Stimulated activated CD4-positive, alpha-beta T cell treated with anti-CD3 and anti-CD28 coated beads, Interleukin-12 subunit alpha, Interleukin-12 subunit beta, amount 100 ng/mL, for 24 hours (primary cell): ENCODE results near the gene PLEKHO1.

ENCODE experiments used
- DNase-seq, 2 experiments: peaks; one replicate each; pipeline ENCODE4 v3.0.0-alpha.2; 2020; ENCODE audit warnings: low read depth in 2 of 2

Gene PLEKHO1

DNA sequence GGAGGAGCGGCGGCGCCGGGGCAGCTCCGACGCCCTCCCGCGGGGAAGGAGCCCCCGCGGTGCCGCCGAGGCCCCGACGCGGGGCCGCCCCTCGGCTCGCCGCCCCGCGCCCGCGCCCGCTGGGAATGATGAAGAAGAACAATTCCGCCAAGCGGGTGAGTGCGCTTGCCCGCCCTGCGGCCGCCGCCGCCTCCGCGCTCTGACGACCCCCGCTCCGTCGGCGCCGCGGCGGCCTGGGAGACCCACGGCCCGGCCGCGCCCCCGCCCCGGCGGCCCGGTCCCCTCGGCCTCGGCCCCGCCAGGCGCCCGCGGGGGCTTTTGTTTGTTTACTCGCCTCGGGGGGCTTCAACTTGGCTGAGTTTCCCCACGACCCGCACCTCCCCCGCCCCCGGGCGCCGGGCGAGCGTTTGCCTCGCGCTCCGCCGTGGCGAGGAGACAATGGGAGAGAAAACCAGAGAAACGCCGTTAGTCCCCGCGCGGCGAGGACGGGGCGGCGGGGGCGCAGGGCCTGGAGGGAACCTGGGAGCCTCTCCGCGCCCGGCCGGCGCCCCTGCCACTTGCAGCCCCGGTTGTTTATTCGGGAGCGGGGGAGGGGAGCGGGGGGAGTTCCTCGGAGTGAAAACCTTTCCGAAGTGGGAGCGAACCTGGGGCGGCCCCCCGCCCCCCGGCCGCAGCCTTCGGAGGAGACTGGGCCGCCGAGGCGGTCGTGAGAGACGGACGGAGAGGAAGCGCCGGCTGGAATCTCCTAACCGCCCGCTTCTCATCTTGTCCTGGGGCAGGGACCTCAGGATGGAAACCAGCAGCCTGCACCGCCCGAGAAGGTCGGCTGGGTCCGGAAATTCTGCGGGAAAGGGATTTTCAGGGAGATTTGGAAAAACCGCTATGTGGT lies 661 bp downstream of the PLEKHO1 start:
- DNase-seq = no peak

DNA sequence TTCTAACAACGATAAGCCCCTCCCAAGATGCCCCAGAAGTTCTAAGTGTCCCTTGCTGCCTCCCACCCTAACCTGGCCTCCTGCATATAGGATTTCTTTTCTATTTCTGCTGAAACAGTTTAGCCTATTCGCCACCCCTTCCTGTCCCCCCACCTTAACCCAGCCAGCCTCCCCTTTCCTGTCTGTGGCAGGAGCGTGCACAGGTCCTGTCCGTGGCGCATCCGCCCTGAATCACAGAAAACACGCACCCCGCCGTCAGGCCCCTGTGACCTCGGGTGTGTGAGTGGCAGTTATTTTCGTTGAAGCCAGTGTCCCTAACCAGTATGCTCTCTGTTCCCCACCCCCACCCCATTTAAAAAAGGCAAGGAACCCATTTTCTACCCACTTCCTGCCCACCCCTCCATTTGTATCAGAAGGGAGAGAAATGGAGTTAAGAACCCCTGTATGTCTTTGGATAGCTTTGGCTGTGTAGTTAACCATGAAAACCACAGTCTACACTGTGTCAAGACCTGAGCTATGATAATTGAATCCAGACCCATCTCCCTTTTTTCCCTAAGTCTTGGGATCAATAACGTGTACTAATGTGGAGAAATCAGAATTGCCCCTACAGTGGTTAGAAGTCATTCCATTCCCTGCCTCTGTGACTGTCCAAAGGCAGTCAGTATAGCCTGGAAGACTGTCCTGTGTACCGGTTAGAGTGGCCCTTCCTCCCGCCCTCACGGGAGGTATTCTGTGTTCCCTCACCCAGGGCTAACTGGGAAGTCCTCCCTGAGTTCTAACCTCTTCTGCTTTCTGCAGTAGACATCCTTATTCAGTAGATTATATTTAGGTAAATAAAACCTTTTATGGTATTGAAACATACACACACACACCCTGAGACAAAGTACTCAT lies 1.8 kb downstream of the PLEKHO1 start:
- peak in 1 of 2 experiments; percentile 23 for DNase-seq

DNA sequence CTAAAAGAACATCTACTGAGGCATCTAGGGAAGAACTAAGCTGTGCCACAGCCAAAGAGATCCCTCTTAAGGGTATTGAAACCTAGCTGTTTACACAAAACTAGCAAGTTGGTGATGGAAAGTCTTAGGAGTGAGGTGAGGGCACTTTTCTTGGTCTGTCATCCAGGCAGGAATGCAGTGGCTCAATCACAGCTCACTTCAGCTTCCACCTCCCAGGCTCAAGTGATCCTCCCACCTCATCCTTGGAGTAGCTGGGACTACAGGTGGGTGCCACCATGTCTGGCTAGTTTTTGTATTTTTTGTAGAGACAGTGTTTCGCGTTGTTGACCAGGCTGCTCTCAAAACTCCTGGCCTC lies 2.4 kb downstream of the PLEKHO1 start:
- DNase-seq = no peak

DNA sequence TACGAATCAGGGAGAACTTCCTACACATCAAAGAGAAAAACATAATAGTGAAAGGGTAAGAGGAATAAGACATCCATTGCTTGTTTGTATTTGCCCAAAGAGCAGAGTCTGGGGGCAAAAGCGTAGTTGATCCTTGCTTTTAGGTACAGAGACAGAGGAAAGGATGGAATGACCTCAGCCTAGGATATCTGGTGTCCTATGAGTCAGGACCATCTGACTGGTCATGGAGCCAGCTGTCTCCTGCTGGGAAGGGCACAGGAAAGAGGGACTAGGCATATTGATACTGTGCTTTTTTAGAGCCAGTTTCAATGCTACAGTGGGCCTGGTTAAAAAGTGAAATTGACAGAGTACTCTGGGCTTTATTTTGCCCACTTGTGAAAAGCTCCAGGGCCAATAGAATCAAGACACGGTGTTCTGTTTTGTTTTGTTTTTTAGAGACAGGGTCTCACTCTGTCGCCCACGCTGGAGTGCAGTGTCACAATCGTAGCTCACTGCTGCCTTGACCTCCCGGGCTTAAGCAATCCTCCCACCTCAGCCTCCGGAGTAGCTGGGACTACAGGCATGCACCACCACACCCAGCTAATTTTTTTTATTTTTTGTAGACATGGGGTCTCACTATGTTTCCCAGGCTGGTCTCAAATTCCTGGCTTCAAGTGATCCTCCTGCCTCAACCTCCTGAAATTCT lies 3.2 kb downstream of the PLEKHO1 start:
- DNase-seq = no peak

DNA sequence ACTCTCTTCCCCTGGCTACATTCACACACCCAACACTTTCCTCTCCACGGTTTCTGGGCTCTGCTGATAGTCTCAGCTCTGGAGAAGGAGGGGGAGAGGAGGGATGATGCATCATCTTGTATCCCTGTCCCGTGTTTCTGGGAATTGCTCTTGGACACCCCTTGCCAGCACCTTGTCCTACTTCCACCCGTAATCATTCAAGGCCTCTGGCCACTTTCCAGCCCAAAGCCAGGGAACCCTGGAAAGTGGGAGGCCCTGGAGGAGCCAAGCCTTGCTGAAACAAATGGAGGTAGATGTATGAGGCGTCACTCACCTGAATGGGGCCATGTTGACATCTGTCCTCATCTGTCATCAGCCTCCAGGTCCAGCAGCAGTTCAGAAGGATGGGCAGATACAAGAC lies 4.4 kb downstream of the PLEKHO1 start:
- no peak for DNase-seq

DNA sequence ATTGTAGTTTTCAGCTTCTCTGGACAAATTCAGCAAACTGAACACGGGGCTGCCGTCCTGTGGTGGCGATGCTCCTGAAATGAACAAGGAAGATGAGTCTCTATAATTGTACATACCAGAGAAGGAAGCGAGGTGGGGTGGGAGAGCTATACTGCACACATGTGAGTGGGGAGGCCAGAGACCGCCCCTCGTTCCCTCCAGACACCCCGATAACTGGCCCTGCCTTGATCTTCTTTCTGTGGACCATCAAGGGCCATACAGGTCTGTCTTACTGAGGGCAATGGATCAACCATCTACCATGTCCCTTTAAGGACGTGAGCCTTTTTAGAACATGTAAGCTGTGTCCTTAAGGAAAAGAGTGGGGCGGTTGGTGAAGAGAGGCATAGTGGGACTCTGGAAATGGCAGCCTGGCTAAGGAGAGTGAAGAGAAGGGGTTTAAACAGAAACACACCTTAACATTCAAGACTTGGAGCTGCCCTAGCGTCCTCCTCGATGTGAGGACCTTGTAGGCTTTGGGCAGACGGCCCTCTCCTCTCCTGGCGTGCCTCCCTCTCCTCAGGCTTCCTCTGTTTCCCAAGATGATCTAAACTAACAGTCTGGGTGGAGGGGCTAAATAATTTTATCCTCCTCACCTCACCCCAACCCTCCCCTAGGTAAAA lies 5.8 kb downstream of the PLEKHO1 start:
- DNase-seq = no peak

DNA sequence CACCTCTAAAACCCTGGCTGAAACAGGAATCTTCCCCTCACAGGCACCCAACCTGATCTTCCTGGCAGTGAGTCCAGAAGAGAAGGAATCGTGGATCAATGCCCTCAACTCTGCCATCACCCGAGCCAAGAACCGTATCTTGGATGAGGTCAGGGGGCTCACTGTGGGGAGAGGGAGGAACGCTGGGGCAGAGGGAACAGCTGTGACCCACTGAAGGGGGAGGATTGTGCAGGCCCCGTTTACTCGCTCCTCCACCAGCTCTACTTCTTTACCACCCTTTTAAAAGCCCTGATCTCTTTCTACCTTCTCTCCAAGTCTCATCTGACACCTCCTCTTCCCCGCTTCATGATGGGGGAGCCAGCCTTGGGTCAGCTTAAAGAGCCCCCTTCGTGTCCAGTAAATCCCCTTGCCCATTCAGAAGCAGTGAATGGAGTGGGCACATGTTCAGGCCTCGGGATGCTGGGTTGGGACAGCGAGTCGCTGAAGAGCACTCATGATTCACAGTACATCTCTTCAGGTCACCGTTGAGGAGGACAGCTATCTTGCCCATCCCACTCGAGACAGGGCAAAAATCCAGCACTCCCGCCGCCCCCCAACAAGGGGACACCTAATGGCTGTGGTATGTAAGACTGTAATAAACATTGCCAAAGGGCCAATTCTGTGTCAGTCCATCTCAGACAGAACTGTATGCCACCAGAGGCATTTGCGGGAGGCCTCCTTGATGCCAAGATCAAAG lies 7.3 kb downstream of the PLEKHO1 start:
- DNase-seq = no peak

DNA sequence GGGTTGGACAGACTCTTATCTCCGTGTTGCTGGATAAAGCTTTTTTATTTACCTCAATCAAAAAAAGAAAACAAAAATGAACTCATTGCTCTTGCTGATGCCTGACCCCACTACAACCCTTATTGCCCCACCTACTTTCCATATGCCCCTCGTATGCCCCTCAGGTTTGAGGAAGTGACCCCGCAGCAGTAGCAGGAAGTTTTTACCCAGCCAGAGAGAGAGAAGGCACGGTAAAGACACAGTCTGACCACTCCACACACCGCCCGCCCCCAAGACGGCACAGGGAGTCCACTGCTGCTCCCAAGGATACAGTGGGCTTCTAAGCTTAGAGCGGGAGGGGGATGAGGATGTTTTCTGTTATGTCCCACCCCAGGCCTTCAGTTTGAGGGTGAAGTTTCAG lies 9.8 kb downstream of the PLEKHO1 start:
- no peak for DNase-seq

DNA sequence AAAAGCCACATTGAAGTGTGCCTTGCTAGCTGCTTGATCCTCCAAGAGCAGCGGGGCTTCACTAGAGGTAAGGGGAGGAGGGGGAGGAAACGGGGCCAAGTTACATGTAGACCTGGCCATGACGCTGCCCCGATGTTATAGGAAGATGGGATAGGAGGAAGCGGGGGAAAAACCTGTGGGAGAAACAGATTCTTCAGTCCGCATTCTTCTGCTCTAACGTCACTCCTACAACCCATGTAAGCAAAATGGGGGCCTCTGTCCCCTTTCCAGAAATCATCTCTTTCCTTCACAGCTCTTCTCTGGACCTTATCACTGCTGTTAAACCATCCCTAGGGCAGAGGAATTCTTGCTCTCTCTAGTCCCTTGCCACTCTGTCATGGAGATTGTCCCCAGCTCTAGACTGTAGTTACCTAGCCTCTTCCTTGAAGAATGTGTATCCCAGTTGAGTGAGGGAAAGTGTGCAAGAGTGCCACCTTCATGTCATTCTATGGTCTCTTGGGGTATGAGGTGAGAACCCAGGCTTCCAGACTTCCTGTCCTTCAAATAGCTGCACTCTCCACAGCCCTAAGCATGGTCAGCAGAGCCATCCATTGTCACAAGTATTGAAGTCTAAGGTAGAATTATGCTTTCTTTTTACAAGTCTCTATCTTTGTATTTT lies 11.4 kb downstream of the PLEKHO1 start:
- DNase-seq = no peak

DNA sequence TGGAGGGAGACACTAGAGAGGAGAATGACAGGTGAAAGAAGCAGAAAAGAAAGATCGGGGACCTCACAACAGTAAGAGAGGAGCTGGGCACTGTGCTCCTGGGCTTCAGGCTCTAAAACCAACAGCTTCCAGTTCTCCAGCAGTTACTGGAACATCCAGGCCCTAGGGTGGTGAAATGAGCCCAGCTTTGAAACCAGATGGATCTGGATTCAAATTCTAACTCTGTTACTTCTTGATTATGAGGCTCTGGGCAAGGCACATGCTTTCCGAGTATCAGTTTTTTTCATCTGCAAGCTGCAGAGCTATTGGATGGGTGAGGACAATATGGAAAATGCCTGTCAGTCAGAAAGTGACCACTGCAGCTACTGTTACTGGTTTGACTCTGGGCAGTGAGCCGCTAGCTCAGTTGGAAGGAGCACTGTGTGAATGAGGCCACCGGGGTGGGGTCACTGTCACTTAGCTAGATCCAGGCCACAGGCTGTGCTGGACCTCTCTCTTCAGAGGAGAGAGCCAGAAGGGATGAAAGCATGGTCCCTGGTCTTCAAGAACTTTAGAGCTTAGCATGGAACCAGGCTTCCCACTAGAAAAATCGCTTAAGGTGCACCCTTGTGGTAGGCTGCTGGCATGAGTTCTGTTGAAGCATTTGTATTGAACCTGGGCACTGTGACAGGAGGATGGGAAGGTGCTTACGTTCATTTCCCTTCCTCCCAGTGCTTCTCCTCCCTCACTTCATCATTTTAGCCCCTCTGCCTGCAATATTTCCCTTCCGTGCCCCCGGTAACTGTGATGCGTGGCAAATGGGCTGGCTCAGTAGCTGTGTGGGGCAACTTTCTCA lies 12.2 kb downstream of the PLEKHO1 start:
- DNase-seq = no peak

DNA sequence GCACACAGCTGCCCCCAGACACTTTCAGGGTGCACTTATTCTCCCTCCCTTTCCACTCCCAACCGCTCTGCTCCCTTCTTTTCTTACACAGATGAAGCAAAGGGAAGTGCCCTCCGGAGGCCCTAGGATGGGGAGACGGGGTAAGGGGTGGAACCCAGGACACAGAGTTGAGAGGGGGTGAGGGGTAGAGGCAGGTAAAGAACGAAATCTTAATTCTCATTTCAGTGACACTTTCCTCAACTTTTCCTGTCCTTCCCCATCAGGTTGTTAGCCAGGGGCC lies 12.8 kb downstream of the PLEKHO1 start:
- no peak for DNase-seq

DNA sequence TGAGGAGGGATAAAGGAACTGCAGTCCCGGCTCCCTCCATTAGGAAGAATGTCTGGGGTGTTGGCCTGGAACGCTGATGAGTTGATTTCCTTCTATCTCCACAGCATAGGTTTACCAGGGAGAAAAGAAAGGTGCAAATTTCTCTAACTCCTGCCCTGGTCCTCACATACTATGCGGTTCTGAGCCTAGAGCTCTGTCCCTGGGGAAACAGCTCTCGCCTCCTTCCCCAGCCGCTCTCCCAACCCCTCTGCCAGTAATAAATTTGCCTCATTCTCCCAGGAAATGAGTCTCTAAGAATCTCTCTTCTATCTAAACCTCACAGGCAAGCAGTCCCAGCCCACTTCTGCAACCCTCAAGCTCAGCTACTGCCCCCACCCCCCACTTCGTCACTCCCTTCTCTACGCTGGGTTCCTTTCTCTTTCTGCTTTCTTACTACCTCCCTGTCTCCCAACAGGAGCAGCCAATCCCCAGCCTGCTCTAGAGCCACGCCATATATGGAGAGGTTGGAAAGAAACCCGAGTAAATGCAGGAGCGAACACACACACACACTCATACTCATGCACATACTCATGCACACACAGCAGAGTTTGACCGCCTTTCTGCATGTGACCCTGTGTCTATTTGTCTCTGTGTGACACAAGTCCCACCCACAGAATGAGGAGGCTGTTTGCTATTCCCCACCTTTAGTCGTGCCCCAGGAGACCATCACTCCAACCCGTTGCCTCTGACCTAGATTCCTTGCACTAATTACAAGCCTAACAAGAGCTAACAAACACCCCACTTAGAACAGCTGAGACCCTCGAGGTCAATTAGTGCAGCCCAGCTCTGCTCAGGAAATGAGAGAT lies 13.4 kb downstream of the PLEKHO1 start:
- no peak for DNase-seq

DNA sequence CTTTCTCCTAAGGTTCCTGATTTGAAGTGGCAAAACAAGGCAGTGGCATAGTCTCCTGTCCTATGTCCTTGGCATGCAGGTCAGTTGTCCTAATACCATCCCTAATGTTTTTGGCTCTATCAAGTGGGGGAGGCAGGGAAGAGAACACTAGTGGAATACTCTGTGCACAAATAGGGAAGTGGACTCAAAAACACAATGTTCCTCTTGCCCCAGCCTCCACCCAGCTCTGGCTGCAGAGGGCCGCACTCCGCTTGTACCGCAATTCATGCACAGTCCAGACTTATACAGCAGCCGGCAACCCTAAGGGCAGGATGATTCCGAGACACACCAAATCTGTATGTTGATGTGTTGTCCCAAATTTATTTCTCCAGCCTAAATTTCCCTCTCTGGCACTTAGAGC lies 14.5 kb downstream of the PLEKHO1 start:
- DNase-seq = no peak

DNA sequence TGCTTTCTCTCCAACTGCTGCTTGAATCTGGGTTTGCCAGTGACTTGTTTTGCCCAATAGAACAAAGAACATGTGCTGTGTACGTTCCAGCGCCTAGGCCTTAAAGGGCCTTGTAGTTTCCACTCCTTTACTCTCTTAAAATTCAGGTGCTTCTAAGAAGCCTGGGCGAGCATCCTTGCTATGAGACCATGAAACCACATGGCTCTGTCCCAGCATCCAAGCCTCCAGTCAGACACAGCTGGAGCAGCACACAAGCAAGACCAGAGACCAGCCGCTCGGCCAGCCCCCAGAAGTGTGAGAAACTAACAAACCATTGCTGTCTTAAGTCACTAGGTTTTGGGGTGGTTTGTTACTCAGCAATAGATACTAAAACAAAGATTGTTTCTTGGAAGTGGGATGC lies 15.1 kb downstream of the PLEKHO1 start:
- no peak for DNase-seq

DNA sequence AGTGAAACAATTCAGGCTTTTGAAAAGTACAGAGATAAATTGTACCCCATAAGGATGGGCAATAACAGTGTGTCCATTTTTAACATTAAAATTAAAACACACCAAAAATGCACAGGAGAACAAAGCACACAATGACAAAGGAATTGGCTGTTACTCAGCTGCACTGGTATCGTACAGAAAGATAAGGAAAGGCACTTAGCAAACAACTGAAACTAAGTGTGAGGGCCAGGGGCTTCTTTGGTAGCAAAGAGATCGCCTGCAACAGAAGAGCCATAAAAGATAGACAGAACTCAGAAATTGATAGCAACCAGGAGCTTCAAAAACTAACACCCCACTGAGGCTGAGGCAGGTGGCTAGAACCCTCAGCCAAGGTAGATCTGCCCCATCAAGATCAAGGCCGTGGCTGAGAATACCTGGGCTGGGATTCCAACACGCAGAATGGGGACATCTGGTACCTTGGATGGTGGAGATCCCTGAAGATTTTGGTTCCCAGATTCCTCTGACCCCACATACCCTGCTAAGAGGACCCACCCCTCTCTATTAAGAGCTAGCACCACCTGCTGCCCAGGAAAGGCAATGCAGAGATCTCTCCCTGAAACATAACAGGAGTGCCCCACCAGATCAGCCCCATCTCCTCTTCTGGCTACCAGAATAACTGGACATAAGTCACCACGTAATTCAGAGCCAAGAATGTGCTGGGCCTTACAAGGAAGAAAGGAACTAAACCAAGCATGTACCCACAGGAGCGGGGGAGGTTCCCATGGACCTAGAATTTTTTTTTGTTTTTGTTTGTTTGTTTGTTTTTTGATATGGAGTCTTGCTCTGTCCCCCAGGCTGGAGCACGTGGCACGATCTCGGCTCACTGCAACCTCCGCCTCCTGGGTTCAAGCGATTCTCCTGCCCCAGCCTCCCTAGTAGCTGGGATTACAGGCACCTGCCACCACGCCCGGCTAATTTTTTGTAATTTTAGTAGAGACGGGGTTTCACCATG lies 16.2 kb downstream of the PLEKHO1 start:
- DNase-seq = peak in 1 of 2 experiments; percentile 43

DNA sequence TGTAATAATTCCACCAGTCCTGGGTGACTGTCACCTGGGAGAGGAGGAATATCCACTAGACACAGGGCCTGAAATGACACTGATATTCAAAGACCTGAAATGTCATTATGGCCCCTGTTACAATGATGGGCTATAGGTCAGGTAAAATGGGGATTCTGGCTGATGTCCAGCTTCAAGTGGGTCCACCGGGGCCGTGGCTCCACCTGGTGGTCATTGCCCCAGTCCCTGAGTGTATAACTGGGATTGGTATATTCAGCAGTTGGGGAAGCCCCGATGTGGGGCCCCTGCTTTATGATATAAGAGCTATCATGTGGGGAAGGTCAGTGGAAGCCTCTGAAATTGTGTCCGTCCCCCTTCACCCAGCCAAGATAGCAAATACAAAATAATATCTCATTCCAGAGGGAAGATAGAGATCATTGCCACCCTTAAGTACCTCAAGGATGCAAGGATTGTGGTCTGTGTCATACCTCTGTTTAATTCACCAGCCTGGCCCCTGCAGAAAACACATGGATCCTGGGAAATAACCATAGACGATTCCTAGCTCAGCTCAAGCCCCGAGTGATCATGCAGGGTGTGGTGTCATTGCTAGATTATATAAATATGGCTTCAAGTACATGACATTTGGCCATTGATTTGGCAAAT lies 19.4 kb downstream of the PLEKHO1 start:
- peak in 1 of 2 experiments; percentile 35 for DNase-seq

DNA sequence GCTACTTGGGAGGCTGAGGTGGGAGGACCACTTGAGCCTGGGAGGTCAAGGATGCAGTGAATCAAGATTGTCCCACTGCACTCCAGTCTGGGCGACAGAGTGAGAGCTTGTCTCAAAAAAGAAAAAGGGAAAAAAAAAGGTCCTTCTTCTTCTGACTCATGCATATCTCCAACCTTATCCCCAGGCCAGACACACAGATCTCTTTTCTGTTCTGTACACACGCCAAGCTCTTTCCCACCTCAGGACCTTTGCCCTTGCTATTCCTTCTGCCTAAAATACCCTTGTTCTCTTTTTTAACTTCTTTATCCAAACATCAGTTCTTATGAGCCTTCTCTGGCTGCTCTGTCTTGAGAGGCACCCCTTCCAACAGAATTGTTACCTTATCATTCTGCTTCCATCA lies 22.1 kb downstream of the PLEKHO1 start:
- DNase-seq = no peak
